ENCODE results near the gene E2F2.

E2F2 gene

GRCh38 chr1:23570001-23570691, 39.1 kb upstream of the E2F2 start:
- no peak overlapping the region for H3K4me2 ChIP-seq (ENCODE audit: low read length)
- no peak overlapping the region for H3K27ac ChIP-seq (ENCODE audit: low read depth, low read length, poor library complexity, severe bottlenecking)
- H3K9ac ChIP-seq (ENCODE audit: low read length): no peak overlapping the region
- TF ChIP-seq CTCF (IDR thresholded peaks at IDR 0.05; ENCODE audit: low read length) (no peak), EZH2 (IDR thresholded peaks at IDR 0.05; ENCODE audit: borderline replicate concordance, low read length) (no peak)
- peaks cover 3% of the 10 kb centered on the region for H3F3A ChIP-seq (ENCODE audit: insufficient read depth, low read length)
- no peaks in the 10 kb centered on the region for H4K20me1 ChIP-seq (ENCODE audit: insufficient read depth, low read length)
- no peak overlapping the region for H2AFZ ChIP-seq (ENCODE audit: low read length)
- no peaks in the 10 kb centered on the region for H3K36me3 ChIP-seq (ENCODE audit: insufficient read depth, low read length)
- H3K79me2 ChIP-seq (ENCODE audit: insufficient read depth, low read length): no peaks in the 10 kb centered on the region
- peaks cover 39% of the 10 kb centered on the region for H3K4me1 ChIP-seq (ENCODE audit: insufficient read depth, low read length, severe bottlenecking)
- H3K4me3 ChIP-seq (ENCODE audit: low read depth, low read length, poor library complexity, severe bottlenecking): no peak overlapping the region
- no peaks in the 10 kb centered on the region for H3K9me3 ChIP-seq (ENCODE audit: low read length)
- H3K27me3 ChIP-seq (ENCODE audit: insufficient read depth, low read length): no peaks in the 10 kb centered on the region
- no peaks in the 10 kb centered on the region for H3K9me2 ChIP-seq (ENCODE audit: low read depth, low read length)

GRCh38 chr1:23568608-23569383, 37.8 kb upstream of the E2F2 start:
- H4K20me1 ChIP-seq (ENCODE audit: insufficient read depth, low read length): no peaks in the 10 kb centered on the region
- peak overlapping the region; percentile 58 for H3K4me3 ChIP-seq (ENCODE audit: low read depth, low read length, poor library complexity, severe bottlenecking)
- peaks cover 3% of the 10 kb centered on the region; the same call in 1 of the 2 replicates for H3F3A ChIP-seq (ENCODE audit: insufficient read depth, low read length)
- peaks cover 26% of the 10 kb centered on the region for H3K4me1 ChIP-seq (ENCODE audit: insufficient read depth, low read length, severe bottlenecking)
- TF ChIP-seq EZH2 (IDR thresholded peaks at IDR 0.05; ENCODE audit: borderline replicate concordance, low read length) (no peak), CTCF (IDR thresholded peaks at IDR 0.05; ENCODE audit: low read length) (no peak)
- H3K9ac ChIP-seq (ENCODE audit: low read length): peak overlapping the region; percentile 62
- H3K36me3 ChIP-seq (ENCODE audit: insufficient read depth, low read length): no peaks in the 10 kb centered on the region
- H3K4me2 ChIP-seq (ENCODE audit: low read length): peak overlapping the region; percentile 83
- H3K79me2 ChIP-seq (ENCODE audit: insufficient read depth, low read length): no peaks in the 10 kb centered on the region
- no peaks in the 10 kb centered on the region for H3K9me3 ChIP-seq (ENCODE audit: low read length)
- H3K27me3 ChIP-seq (ENCODE audit: insufficient read depth, low read length): no peaks in the 10 kb centered on the region
- no peaks in the 10 kb centered on the region for H3K9me2 ChIP-seq (ENCODE audit: low read depth, low read length)
- H3K27ac ChIP-seq (ENCODE audit: low read depth, low read length, poor library complexity, severe bottlenecking): no peak overlapping the region
- no peak overlapping the region for H2AFZ ChIP-seq (ENCODE audit: low read length)

GRCh38 chr1:23567996-23568607, 37.1 kb upstream of the E2F2 start:
- H3K79me2 ChIP-seq (ENCODE audit: insufficient read depth, low read length): no peaks in the 10 kb centered on the region
- peak overlapping the region; percentile 58 for H3K4me3 ChIP-seq (ENCODE audit: low read depth, low read length, poor library complexity, severe bottlenecking)
- no peak overlapping the region for H2AFZ ChIP-seq (ENCODE audit: low read length)

More at GRCh38 chr1:23567996-23568607, 37.1 kb upstream of the E2F2 start:
- no peaks in the 10 kb centered on the region for H3K9me2 ChIP-seq (ENCODE audit: low read depth, low read length)
- H3K4me2 ChIP-seq (ENCODE audit: low read length): peak overlapping the region; percentile 83
- peaks cover 25% of the 10 kb centered on the region for H3K4me1 ChIP-seq (ENCODE audit: insufficient read depth, low read length, severe bottlenecking)
- no peak for TF ChIP-seq CTCF (IDR thresholded peaks at IDR 0.05; ENCODE audit: low read length)
- H3K9me3 ChIP-seq (ENCODE audit: low read length): no peaks in the 10 kb centered on the region
- H3F3A ChIP-seq (ENCODE audit: insufficient read depth, low read length): peaks cover 3% of the 10 kb centered on the region; the same call in 1 of the 2 replicates
- H3K9ac ChIP-seq (ENCODE audit: low read length): peak overlapping the region; percentile 62
- H3K27me3 ChIP-seq (ENCODE audit: insufficient read depth, low read length): no peaks in the 10 kb centered on the region
- no peaks in the 10 kb centered on the region for H3K36me3 ChIP-seq (ENCODE audit: insufficient read depth, low read length)
- H4K20me1 ChIP-seq (ENCODE audit: insufficient read depth, low read length): no peaks in the 10 kb centered on the region
- no peak overlapping the region for H3K27ac ChIP-seq (ENCODE audit: low read depth, low read length, poor library complexity, severe bottlenecking)
